GM13976 (cell line): ENCODE data around the gene KLF16.

ENCODE experiments used
- DNase-seq: peaks from one replicate; pipeline ENCODE4 v3.0.0; 2012; ENCODE audit warnings: low spot score
- in situ Hi-C: fragments of 300-500 bp; cut with MboI; formaldehyde crosslinking; loops from one replicate; pipeline ENCODE4 v1.12.0; 2022; ENCODE audit warnings: low sequenced_read_pairs, mixed read lengths, inconsistent platforms; ENCODE audit not compliant: unreplicated experiment
- TF ChIP-seq, protein P1 (sequence below): IDR thresholded peaks from 2 replicates; pipeline ENCODE4 v1.5.1; 2012; ENCODE audit warnings: borderline replicate concordance, mild to moderate bottlenecking; ENCODE audit not compliant: insufficient read depth; ENCODE audit errors: extremely low read depth, missing control alignments, control extremely low read depth

The KLF16 gene

DNA sequence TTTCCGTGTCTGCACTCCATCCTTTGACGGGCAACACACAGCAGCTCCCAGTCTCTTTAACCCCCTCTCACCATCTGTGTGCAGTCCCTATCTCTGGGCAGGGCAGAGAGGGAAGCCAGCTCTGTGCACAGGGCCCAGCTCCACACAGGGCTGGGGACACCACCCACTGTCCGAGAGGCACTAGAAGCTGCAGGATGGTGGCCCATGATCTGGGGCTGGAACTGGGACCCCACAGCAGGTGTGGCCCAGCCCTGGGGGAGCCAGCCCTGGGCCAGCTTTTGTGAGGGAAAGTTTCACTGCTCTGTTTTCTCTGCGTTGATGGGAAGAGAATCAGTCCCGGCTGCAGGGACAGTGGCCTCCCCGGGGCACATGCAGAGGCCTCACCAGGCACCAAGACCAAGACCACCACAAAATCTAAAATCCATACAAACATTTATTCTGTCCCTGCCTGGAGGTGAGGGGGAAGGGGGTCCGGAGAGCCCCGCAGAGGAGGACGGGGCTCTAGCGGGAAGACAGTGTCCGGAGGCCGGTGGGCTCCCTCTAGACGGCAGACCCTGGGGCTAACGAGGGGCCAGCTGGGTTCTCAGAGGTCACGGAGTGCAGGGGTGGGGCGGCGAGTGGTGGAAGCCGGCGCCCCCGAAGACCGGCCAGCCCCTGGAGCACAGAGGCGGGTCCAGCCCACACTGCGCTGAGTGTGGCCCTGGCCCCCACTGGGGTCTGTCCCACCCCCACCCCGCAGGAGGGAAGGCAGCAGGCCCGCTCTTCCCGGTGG, 48.4 kb downstream of the KLF16 start:
- in situ Hi-C loops = no loop called here
- TF ChIP-seq, protein P1, sequence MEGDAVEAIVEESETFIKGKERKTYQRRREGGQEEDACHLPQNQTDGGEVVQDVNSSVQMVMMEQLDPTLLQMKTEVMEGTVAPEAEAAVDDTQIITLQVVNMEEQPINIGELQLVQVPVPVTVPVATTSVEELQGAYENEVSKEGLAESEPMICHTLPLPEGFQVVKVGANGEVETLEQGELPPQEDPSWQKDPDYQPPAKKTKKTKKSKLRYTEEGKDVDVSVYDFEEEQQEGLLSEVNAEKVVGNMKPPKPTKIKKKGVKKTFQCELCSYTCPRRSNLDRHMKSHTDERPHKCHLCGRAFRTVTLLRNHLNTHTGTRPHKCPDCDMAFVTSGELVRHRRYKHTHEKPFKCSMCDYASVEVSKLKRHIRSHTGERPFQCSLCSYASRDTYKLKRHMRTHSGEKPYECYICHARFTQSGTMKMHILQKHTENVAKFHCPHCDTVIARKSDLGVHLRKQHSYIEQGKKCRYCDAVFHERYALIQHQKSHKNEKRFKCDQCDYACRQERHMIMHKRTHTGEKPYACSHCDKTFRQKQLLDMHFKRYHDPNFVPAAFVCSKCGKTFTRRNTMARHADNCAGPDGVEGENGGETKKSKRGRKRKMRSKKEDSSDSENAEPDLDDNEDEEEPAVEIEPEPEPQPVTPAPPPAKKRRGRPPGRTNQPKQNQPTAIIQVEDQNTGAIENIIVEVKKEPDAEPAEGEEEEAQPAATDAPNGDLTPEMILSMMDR = no peak

DNA sequence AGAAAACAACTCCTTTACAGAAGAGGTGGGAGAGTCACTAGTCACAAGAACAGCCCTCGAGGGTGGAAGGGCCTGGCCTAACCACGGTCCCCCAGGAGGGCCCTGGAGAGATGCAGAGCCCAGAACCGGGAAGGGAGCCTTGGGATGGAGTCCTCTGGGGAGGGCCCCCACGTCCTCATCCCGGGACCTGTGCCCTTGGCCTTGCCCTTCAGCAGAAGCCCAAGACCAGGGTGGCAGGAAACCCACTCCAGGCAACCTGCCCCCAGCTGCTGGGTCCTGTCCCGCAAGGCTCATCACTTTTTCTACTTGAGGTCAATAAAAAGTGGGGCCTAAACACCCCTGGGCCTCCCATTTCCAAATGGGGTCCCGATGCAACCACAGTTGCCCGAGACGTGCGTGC, 49.0 kb downstream of the KLF16 start:
- TF ChIP-seq, protein P1 = no peak
- no peak for DNase-seq
- in situ Hi-C loops = no loop called here

More for the DNA sequence above, 48.4 kb downstream of the KLF16 start:
- no peak for DNase-seq

DNA sequence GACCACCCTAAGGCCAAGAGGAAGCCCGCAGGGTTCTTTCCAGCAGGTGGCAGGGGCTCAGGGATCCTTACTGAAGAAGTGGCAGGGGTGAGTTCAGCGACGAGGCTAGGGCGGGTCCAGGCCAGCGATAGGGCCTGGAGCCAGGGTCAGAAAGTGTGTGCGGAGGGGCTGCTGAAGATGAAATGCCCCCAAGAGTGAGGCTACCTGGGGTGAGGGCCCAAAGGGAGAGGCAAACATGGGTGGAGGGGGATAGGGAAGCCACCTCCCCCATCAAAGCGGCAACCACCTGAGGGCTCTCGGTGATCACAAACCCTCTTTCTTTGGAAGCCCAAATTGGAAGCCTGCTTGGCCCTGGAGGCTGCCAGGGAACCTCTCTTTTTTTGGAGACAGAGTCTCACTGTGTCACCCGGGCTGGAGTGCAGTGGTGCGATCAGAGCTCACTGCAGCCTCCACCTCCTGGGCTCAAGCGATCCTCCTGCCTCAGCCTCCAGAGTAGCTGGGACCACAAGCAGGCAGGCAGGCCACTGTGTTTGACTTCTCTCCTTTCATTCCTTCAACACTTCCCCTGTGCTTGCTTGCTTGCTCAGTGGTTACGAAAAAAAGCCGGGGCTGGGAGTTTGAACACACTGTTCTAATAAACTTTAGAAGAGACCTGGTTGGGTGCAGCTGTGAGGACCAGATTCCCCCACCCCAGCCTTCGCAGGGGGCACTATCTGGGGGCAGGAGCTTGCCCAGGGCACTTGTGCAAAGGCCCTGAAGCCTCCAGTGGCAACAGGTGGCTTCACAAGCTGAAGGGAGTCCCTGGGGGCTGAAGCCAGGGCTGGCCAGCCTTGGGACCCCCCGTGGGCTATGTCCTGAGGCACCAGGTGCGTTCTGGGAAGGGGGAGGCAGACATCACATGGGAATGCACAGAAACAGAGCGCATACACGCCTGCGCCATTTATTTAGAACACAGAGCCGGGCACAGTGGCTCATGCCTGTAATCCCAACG, 49.9 kb downstream of the KLF16 start:
- TF ChIP-seq, protein P1 = no peak
- DNase-seq = no peak
- in situ Hi-C loops = no loop called here

DNA sequence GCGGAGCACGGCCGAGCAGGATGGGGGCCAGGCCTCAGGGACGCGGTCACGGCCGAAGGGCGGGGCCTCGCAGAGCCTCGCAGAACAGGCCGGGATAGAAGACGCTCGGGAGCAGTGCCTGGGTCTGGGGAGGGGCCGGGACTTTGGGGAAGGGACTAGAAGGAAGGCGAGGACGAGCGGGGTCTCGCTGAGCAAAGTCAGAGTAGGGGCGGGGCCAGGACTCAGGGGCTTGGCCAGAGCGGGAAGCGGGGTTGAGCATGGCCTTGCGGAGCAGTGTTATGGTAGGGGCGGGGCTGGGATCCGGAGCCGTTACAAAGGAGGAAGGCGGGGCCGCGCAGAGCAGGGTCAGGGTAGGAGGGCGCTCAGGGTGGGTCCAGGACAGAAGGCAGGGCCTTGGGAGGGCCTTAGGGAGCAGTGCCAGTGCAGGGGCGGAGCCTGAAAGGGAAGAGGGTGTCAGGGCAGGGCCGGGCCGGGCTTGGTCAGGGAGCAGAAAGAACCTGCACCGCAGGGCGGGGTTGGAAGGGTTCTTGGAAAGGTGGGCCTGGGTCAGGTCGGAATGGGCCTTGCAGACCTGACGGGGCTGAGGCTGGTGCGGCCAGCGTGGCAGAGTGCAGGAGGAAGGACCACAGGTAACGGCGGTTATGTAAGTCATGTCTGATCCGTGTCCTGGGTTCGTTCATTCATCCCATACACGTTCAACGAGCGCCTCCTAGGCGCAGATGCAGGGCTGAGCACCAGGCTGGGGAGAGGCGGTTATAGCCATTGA, 50.8 kb downstream of the KLF16 start:
- in situ Hi-C loops = no loop called here
- DNase-seq = peak; percentile 95
- TF ChIP-seq, protein P1 = peak; percentile 52

DNA sequence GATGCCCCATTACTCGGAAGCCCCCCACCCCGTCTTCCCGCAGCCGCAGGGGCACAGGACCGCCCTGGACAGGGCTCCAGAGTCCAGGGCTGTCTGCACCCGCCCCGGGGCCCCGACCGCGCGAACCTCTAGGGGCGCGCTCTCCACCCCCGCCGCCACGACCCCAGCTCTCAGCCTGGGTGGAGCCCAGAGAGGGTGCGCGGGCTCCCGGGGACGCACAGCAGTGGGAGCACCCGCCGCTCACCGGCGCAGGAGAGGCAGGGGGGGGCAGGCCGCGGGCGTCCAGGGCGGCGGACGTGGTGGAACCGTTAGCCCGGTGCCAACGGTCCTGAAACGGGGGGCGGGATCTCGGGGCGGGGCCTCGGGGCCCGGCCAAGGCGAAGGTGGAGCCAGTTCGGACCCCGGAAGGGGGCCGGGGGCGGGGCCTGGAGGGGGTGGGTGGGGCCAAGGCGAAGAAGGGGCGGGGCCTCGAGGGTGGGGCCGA, 51.4 kb downstream of the KLF16 start, which contains the start of gene ATP8B3:
Gene ATP8B3, minus strand, starts transcription at position 335 of the 484 bp plus-strand sequence. CDS start 540 bp downstream, outside the sequence.
- in situ Hi-C loops = no loop called here
- DNase-seq = peak; percentile 100
- TF ChIP-seq, protein P1 = no peak
